K562 (cell line): ENCODE measurements around the gene TERB1. TPM values are rescaled to one million over a fixed set of nuclear protein-coding genes. Genes with fewer than 3 reads are reported as not detected.

ENCODE experiments used
- FOXP4 ChIP-seq: sonication (generic); formaldehyde crosslinking; IDR thresholded peaks from 2 replicates; pipeline ENCODE4 v1.8.0; 2022; ENCODE audit warnings: mild to moderate bottlenecking, missing genetic modification reagents, borderline replicate concordance
- ILK ChIP-seq: fragments of 450-650 bp; IDR thresholded peaks from 2 replicates; pipeline ENCODE4 v1.6.1; 2016; ENCODE audit warnings: missing genetic modification characterization, low read depth, mild to moderate bottlenecking, missing compliant biosample characterization, moderate library complexity, borderline replicate concordance
- MAFF ChIP-seq: IDR thresholded peaks from 2 replicates; pipeline ENCODE4 v1.6.1; 2012; ENCODE audit warnings: low read length, improper control_type of control experiment
- NUFIP1 ChIP-seq: fragments of 450-650 bp; IDR thresholded peaks from 2 replicates; pipeline ENCODE4 v1.6.1; 2018; ENCODE audit not compliant: partially characterized antibody
- POLR2A ChIP-seq: fragments of 450-650 bp; conservative IDR thresholded peaks from 2 replicates; pipeline ENCODE4 v1.6.1; 2016
- POLR2B ChIP-seq: fragments of 450-650 bp; IDR thresholded peaks from 2 replicates; pipeline ENCODE4 v1.6.1; 2018; ENCODE audit warnings: low read depth; ENCODE audit not compliant: partially characterized antibody
- RCOR1 ChIP-seq, 2 experiments: IDR thresholded peaks; 2 replicates each; pipeline ENCODE4 v1.6.1; 2012; ENCODE audit warnings: low read depth in 2 of 2, low read length in 2 of 2, borderline replicate concordance in 1 of 2, improper control_type of control experiment in 1 of 2
- STAT6 ChIP-seq: sonication (generic); formaldehyde crosslinking; IDR thresholded peaks from 2 replicates; pipeline ENCODE4 v1.8.1; 2023; ENCODE audit warnings: mild to moderate bottlenecking, missing genetic modification reagents
- ZHX1 ChIP-seq: fragments of 150-350 bp; conservative IDR thresholded peaks from 2 replicates; pipeline ENCODE4 v1.6.1; 2014; ENCODE audit warnings: low read length
- ZNF699 ChIP-seq: fragments of 250-450 bp; sonication (Bioruptor Pico); IDR thresholded peaks from 2 replicates; pipeline ENCODE4 v1.8.0; 2021; ENCODE audit warnings: mild to moderate bottlenecking, moderate library complexity; ENCODE audit not compliant: insufficient replicate concordance
- polyA plus RNA-seq, 8 experiments: library from polyadenylated mRNA; depleted of rRNA in 4 of 8; stranded (reverse) in 5 of 8; unstranded in 3 of 8; fragments of >200 nt; fragmentation: Nextera tagmentation in 2 of 8; fragmentation: Illumina TruSeq in 1 of 8; extraction: Ambion mirVana in 2 of 8; extraction: Trizol in 1 of 8; gene quantifications; 2 replicates each; pipeline versions ENCODE4 v1.2.1 to v1.2.3, GENCODE V29; 2011 to 2014; ENCODE audit warnings: inconsistent platforms in 1 of 8, missing spikeins in 1 of 8
- total RNA-seq, 7 experiments: library from RNA; depleted of rRNA in 6 of 7; stranded (reverse); fragments of >200 nt in 6 of 7; fragmentation: Illumina TruSeq in 2 of 7; extraction: Trizol in 2 of 7; gene quantifications; 2 replicates each; pipeline versions ENCODE4 v1.2.1 to v1.2.3, GENCODE V29; 2011 to 2021; ENCODE audit warnings: low replicate concordance in 1 of 7
- TF ChIP-seq, protein P1 (sequence below), 2 experiments: fragments of 450-650 bp; IDR thresholded peaks; 2 replicates each; pipeline ENCODE4 v1.6.1; 2018; ENCODE audit warnings: mild to moderate bottlenecking in 2 of 2, low read depth in 1 of 2; ENCODE audit not compliant: partially characterized antibody in 2 of 2
- TF ChIP-seq, protein P2 (sequence below), 3 experiments: IDR thresholded peaks in 2 of 3; conservative IDR thresholded peaks in 1 of 3; 2 replicates each; pipeline ENCODE4 v1.5.1; 2011 to 2012; ENCODE audit warnings: low read length in 3 of 3, mild to moderate bottlenecking in 3 of 3, control low read depth in 2 of 3, improper control_type of control experiment in 1 of 3, inconsistent platforms in 1 of 3, low read depth in 1 of 3, mixed read lengths in 1 of 3, moderate library complexity in 1 of 3; ENCODE audit not compliant: insufficient read depth in 2 of 3

Gene TERB1
- total and polyA plus RNA-seq, 9 of the 15 experiments (the other 6 are each of a cell fraction or from before 2014, with no cell fraction given) = not detected

DNA sequence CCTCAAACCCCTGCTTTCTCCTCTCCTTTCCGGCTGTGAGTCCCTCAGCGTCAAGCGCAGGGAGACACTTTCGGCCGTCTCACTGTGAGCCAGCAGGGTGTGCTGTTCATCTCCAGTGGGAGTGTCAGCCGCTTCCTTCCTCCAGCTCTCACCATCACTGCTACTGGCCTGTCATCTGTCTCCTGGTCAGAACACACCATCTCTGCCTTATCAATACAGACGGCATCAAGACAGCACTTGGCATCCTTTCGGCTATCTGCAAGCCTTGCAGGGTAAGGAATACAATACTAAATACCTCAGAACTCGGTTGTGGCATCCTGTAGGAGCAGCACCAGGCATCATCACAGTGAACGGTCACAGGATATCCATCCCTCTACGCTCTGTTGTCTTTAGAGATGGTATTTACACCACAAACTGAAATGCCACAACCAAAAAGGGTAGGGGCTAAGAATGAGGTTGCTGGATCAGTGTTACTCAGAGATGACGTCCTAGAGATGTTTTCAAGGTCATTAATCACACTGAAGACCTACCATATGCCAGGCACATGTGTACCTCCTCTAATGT lies 84.2 kb downstream of the TERB1 start (continued):
- TF ChIP-seq, protein P1, sequence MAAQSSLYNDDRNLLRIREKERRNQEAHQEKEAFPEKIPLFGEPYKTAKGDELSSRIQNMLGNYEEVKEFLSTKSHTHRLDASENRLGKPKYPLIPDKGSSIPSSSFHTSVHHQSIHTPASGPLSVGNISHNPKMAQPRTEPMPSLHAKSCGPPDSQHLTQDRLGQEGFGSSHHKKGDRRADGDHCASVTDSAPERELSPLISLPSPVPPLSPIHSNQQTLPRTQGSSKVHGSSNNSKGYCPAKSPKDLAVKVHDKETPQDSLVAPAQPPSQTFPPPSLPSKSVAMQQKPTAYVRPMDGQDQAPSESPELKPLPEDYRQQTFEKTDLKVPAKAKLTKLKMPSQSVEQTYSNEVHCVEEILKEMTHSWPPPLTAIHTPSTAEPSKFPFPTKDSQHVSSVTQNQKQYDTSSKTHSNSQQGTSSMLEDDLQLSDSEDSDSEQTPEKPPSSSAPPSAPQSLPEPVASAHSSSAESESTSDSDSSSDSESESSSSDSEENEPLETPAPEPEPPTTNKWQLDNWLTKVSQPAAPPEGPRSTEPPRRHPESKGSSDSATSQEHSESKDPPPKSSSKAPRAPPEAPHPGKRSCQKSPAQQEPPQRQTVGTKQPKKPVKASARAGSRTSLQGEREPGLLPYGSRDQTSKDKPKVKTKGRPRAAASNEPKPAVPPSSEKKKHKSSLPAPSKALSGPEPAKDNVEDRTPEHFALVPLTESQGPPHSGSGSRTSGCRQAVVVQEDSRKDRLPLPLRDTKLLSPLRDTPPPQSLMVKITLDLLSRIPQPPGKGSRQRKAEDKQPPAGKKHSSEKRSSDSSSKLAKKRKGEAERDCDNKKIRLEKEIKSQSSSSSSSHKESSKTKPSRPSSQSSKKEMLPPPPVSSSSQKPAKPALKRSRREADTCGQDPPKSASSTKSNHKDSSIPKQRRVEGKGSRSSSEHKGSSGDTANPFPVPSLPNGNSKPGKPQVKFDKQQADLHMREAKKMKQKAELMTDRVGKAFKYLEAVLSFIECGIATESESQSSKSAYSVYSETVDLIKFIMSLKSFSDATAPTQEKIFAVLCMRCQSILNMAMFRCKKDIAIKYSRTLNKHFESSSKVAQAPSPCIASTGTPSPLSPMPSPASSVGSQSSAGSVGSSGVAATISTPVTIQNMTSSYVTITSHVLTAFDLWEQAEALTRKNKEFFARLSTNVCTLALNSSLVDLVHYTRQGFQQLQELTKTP (IDR thresholded peaks at IDR 0.05; ENCODE audit: low read depth in 1 of 2, partially characterized antibody in 2 of 2) = no peak
- TF ChIP-seq, protein P2, sequence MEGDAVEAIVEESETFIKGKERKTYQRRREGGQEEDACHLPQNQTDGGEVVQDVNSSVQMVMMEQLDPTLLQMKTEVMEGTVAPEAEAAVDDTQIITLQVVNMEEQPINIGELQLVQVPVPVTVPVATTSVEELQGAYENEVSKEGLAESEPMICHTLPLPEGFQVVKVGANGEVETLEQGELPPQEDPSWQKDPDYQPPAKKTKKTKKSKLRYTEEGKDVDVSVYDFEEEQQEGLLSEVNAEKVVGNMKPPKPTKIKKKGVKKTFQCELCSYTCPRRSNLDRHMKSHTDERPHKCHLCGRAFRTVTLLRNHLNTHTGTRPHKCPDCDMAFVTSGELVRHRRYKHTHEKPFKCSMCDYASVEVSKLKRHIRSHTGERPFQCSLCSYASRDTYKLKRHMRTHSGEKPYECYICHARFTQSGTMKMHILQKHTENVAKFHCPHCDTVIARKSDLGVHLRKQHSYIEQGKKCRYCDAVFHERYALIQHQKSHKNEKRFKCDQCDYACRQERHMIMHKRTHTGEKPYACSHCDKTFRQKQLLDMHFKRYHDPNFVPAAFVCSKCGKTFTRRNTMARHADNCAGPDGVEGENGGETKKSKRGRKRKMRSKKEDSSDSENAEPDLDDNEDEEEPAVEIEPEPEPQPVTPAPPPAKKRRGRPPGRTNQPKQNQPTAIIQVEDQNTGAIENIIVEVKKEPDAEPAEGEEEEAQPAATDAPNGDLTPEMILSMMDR (IDR thresholded peaks at IDR 0.05 in 2 of 3, conservative IDR thresholded peaks at IDR 0.05 in 1 of 3; ENCODE audit: insufficient read depth in 2 of 3, low read depth in 1 of 3, low read length in 3 of 3) = peak; percentile 79 to 88 (median 81)
- TF ChIP-seq STAT6 (CRISPR knock-in tag) = no peak
- TF ChIP-seq ZHX1 = no peak
- TF ChIP-seq ZNF699 (CRISPR knock-in tag) = no peak
- TF ChIP-seq FOXP4 = no peak
- TF ChIP-seq POLR2A = peak; percentile 61
- no peak for TF ChIP-seq NUFIP1
- peak; percentile 30 for TF ChIP-seq POLR2B
- no peak for TF ChIP-seq ILK (tag)
- TF ChIP-seq RCOR1 (IDR thresholded peaks at IDR 0.05; ENCODE audit: borderline replicate concordance in 1 of 2, low read depth in 2 of 2, low read length in 2 of 2) = peak in 1 of 2 experiments; percentile 49; a peak in 1 of 4 replicates
- no peak for TF ChIP-seq MAFF
